NCI-H69 (cell line): Measurements from ENCODE around the gene MORF4L2.

Experiments
- DNase-seq: peaks from one replicate; lab custom pipeline; 2025; lab: John Stamatoyannopoulos, UW

MORF4L2 gene

DNA sequence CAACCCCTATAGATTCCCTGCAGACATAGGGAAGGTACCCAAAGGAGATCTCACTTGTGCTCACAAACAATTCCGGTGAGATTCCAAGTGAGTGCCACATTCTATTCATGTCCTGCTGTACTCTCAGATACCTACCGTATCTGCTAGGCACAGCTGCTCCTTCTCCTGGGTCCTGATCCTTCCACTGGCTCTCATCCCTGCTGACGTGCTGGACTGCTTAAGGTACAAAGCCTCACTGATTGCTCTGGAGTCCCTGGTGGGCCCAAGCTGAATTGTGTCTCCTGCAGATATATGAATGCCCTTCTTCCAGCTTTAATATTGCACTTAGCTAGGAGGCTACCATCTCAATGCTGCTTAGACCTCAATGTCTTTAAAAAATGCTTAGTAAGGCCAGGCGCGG is 55.4 kb downstream of the MORF4L2 start:
- no peak for DNase-seq

DNA sequence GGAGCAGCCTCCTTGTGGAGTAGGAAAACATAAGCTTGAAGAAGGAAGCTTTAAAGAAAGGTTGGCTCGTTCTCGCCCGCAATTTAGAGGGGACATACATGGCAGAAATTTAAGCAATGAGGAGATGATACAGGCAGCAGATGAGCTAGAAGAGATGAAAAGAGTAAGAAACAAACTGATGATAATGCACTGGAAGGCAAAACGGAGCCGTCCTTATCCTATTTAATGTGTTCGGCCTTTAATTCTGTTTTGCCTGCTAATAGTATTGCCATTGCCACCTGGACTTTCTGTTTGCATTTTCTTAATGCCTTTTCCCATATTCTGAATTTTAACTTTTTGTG is 56.4 kb downstream of the MORF4L2 start:
- no peak for DNase-seq

DNA sequence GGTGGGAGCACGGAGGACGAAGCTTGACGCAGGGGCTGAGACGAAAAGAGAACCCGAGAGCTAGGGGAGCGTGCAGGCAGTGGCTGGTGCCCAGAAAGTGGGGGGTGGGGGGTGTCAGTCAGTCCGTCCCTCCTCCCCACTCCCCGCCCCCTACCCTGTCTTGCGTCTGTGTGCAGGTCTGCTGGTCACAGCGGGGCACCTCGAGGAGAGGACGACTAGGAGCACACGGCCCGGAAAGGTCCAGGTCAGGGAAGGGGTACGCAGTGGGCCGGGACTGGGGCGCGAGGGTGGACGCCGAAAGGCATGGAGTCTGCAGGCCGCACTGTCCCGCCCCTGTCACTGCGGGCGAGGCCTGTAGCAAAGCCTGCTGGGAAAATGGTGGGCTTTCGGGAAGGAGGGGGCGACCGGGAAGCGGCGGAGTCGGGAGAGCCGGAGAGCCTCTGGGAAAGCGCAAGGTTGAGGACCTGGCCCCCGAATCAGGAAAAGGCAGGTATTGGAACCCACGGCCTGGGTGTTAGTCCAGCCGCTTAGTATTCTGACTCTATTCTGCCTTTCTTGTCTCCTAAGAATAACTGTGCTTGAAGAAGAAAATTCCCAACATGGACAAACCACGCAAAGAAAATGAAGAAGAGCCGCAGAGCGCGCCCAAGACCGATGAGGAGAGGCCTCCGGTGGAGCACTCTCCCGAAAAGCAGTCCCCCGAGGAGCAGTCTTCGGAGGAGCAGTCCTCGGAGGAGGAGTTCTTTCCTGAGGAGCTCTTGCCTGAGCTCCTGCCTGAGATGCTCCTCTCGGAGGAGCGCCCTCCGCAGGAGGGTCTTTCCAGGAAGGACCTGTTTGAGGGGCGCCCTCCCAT is 57.0 kb downstream of the MORF4L2 start:
- DNase-seq, result peak; percentile 80

DNA sequence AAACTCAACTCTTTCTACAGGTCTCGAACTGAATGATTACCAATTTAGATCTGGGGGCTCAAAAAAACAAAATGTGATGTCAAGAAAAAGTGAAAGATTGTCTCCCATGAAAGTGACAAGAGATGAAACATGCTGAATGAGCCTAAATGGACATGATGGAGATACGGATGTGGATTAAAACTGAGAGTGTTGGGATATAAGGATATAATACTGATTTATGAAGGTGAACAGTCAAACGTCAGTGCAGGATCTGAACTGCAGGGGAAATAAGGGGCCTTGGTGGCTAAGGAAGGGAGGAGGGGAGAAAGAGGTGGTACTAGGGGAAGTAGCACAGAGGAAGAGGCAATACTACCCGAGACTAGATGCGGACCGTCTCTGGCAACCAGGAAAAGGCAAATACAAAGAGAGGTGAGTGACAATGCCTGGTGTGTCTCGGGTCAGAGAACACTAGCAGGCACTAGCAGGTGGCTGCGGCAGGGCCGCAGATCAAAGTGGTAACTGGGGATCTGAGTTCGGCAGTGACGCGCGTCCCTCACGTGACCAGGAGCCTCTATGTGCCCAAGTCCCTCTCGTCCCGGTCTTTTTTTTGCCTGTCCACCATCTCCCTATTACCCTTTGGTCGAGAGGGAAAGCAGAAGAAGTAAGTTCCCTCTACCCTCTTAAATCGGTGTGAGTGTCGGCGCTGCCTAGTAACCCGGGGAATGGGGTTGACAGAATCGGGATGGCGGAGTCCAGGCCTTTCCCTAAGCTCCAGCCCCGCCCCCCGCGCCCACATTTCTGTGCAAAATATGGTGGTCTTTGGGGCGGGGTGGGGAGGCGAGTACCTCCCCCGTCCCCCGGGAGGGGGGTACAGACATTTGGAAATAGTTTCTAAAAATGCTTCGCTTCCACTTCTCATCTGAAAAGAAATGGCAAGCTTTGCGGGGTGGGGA is 57.8 kb downstream of the MORF4L2 start, which contains the start of gene TCEAL1:
TCEAL1 (plus strand) TSS at position 590 of the 932 bp plus-strand sequence. CDS start 942 bp downstream, outside the sequence.
- DNase-seq, result peak; percentile 71

DNA sequence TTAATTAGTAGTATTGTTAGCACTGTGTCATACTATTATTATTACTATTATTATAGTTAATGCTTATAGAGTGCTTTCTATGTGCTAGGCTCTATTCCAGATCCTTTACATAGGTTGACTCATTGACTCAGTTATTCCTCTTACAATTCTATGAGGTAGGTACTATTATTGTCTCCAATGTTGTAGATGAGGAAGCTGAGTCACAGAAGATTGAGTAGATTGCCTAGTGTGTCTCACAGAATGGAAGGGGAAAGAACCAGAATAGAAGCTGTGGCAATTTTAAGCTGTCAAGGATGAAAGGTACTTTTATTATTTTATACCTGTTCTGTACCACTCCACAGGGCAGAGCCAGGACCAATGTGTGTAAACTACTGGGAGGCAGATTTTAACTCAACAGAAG is 59.6 kb downstream of the MORF4L2 start:
- DNase-seq, result no peak
